Activated T-cell treated with anti-CD3 and anti-CD28 coated beads for 4 hours (primary cell): ENCODE measurements around the gene TNPO3.
"Not testable (repeated sequence)": the region's sequence is repeated elsewhere in the genome, so short reads cannot be mapped to it uniquely, and the experiment has no call there.

ENCODE experiments used
- DNase-seq: peaks from one replicate; pipeline ENCODE4 v3.0.0-alpha.2; 2020

Gene TNPO3

GRCh38 chr7:128954830-128955802 lies 99.8 kb downstream of the TNPO3 start:
- no peak for DNase-seq

GRCh38 chr7:128954150-128954549 lies 100.8 kb downstream of the TNPO3 start:
- no peak for DNase-seq

- DNase-seq: no peak
These were observed 103.6 kb downstream of the TNPO3 start for GRCh38 chr7:128951296-128951695.

DNA sequence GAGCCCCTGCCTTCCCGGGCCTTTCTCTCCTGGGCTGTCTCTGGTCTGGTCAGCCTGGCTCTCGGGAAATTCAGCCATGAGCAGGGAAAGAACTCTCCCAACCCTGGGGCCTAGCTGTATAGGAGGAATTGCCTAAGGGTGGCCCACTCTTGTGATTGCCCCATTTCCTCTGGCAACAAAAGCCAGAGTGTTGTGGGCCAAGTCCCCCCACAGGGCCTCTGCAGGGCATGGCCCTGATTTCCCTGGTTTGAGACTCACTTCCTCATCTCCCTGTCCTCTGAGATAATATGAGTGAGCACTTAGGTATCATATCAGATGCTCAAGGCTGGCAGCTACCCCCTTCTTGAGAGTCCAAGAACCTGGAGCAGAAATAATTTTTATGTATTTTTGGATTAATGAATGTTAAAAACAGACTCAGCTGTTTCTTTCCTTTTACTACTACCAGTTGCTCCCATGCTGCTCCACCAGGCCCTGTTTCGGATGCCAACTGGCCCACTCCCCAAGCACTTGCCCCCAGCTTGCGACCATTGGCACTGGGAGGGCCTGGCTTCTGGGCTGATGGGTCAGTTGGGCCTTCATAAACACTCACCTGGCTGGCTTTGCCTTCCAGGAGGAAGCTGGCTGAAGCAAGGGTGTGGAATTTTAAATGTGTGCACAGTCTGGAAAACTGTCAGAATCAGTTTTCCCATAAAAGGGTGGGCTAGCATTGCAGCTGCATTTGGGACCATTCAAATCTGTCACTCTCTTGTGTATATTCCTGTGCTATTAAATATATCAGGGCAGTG lies 105.7 kb downstream of the TNPO3 start:
- no peak for DNase-seq

- DNase-seq: no peak
These were observed 106.5 kb downstream of the TNPO3 start for GRCh38 chr7:128948312-128948973.

DNA sequence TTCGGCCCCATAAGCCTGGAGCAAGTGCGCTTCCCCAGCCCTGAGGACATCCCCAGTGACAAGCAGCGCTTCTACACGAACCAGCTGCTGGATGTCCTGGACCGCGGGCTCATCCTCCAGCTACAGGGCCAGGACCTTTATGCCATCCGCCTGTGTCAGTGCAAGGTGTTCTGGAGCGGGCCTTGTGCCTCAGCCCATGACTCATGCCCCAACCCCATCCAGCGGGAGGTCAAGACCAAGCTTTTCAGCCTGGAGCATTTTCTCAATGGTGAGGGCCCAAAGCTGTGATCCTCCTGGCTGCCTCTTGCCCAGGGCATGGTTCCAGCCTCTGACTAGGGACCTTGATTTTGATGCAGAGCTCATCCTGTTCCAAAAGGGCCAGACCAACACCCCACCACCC lies 107.1 kb downstream of the TNPO3 start:
- no peak for DNase-seq

GRCh38 chr7:128946936-128947830 lies 107.7 kb downstream of the TNPO3 start:
- no peak for DNase-seq

- DNase-seq: no peak
These were observed 109.1 kb downstream of the TNPO3 start for GRCh38 chr7:128945668-128946366.

DNA sequence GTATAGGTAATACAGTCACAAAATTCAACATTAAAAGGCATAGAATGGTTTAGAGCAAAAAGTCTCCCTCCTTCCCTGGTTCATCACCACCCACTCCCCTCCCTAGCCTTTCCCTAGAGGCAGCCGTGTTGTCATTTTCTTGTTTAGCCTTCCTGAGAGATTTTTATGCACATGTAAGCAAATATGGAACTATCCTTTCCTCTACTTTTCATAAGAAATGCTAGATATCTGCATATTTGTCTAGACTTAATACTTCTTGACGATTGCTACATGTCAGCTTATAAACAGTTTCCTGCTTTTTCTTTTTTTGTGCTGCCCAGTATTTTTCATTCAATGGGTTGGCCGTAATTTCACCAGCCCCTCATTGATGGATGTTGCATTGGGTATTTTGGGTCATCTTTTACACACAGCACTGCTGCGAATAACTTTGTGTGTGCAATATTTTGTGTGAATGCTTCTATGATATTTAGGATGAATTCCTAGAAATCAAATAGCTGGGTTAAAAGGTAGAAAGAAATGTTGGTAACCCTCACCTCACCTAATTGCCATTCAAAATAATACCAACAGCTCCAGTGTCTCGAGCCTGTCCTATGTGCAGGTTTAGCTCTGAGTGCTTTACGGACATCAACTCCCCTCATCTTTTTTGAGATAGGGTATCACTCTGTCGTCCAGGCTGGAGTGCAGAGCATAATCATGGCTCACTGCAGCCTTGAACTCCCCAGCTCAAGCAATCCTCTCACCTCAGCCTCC lies 110.2 kb downstream of the TNPO3 start:
- DNase-seq: no peak

DNA sequence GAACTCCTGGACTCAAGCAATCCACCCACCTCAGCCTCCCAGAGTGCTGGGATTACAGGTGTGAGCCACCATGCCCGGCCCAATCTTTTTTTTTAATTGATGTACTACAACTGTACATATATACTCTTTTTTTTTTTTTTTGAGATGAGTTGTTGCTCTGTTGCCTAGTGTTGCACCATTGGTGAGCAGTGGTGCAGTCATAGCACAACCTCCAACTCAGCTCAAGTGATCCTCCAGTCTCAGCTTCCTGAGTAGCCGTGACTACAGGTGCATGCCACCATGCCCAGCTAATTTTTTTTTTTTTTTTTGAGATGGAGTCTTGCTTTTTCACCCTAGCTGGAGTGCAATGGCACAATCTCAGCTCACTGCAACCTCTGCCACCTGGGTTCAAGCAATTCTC lies 111.7 kb downstream of the TNPO3 start:
- DNase-seq: not testable (repeated sequence)

- DNase-seq: no peak
These were observed 112.9 kb downstream of the TNPO3 start for GRCh38 chr7:128941946-128942526.

- no peak for DNase-seq
These were observed 113.5 kb downstream of the TNPO3 start for GRCh38 chr7:128941323-128941890.

GRCh38 chr7:128940494-128941322 lies 114.2 kb downstream of the TNPO3 start:
- no peak for DNase-seq

GRCh38 chr7:128939861-128940410 lies 115.0 kb downstream of the TNPO3 start:
- no peak for DNase-seq

- DNase-seq: no peak
These were observed 115.6 kb downstream of the TNPO3 start for GRCh38 chr7:128939075-128939860.

DNA sequence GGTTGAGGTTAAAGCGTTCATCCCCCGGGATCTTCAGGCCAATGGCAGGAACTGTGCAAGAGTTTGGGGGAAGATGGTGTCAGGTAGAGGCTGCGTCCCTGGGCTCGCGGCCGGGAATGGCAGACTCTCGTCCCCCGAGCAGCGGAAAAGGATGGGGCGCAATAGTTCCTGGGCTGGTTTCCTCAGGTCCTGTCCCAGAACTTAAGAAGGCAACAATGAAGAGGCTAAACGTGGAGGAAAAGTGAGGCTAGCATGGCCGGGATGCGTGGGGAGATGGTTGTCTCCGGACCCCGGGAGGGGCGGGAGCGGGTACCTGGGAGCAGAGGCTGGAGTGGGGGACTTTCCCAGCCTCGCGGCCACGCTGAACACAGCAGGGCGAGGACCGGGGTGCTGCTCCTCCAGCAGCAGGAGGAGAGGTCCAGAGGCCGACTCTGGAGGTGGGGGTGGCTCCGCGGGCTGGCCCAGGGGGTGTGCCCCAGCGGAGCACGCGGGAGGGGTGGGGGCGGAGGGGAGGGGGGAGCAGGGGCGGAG lies 116.3 kb downstream of the TNPO3 start:
- DNase-seq: no peak
